GM23338 (cell line): ENCODE data around the gene SEZ6L. TPM values are rescaled to one million over a fixed set of nuclear protein-coding genes. Genes with fewer than 3 reads are reported as not detected.

Experiments used
- ATAC-seq: fragments of 200-7000 bp; cut with Tn5 transposase; 3 replicates; pipeline ENCODE4 v1.9.1; 2020
- DNase-seq: peaks from one replicate; pipeline ENCODE4 v3.0.0-alpha.2; 2015; ENCODE audit warnings: low spot score
- H2AFZ ChIP-seq: fragments of 200-600 bp; sonication (generic); 2 replicates; pipeline ENCODE4 v1.8.0; 2016; ENCODE audit warnings: antibody characterized with exemption, mild to moderate bottlenecking, moderate library complexity
- H3F3A ChIP-seq: fragments of 200-600 bp; sonication (generic); replicated peaks from 2 replicates; pipeline ENCODE4 v1.8.0; 2017; ENCODE audit warnings: antibody characterized with exemption, mixed run types, low read depth
- H3K27ac ChIP-seq: fragments of 200-600 bp; sonication (generic); 2 replicates; pipeline ENCODE4 v1.6.1; 2016; ENCODE audit warnings: low read depth
- H3K27me3 ChIP-seq: fragments of 200-600 bp; sonication (generic); 2 replicates; pipeline ENCODE4 v1.8.0; 2016; ENCODE audit warnings: mild to moderate bottlenecking, mixed run types, moderate library complexity; ENCODE audit not compliant: insufficient read depth
- H3K36me3 ChIP-seq: fragments of 200-600 bp; sonication (generic); 2 replicates; pipeline ENCODE4 v1.8.0; 2016; ENCODE audit warnings: mild to moderate bottlenecking; ENCODE audit not compliant: insufficient read depth
- H3K4me1 ChIP-seq: fragments of 200-600 bp; sonication (generic); 2 replicates; pipeline ENCODE4 v1.8.0; 2016; ENCODE audit warnings: mild to moderate bottlenecking, moderate library complexity; ENCODE audit not compliant: insufficient read depth
- H3K4me2 ChIP-seq: fragments of 200-600 bp; sonication (generic); 2 replicates; pipeline ENCODE4 v1.7.1; 2017; ENCODE audit warnings: mixed run types
- H3K4me3 ChIP-seq: fragments of 200-600 bp; sonication (generic); 2 replicates; pipeline ENCODE4 v1.6.1; 2016; ENCODE audit warnings: mixed run types
- H3K79me2 ChIP-seq: fragments of 200-600 bp; sonication (generic); replicated peaks from 2 replicates; pipeline ENCODE4 v1.8.0; 2017; ENCODE audit warnings: mild to moderate bottlenecking; ENCODE audit not compliant: insufficient read depth
- H3K9me2 ChIP-seq: fragments of 200-600 bp; sonication (generic); 2 replicates; pipeline ENCODE4 v1.8.0; 2017; ENCODE audit not compliant: insufficient read depth
- H4K20me1 ChIP-seq: fragments of 200-600 bp; sonication (generic); replicated peaks from 2 replicates; pipeline ENCODE4 v1.8.0; 2017; ENCODE audit warnings: mild to moderate bottlenecking; ENCODE audit not compliant: insufficient read depth
- H3K27ac Mint-ChIP-seq: 2 replicates; pipeline ENCODE4 v1.8.0; 2020; ENCODE audit warnings: inconsistent platforms, mild to moderate bottlenecking, moderate library complexity, mixed read lengths
- H3K27me3 Mint-ChIP-seq: 3 replicates; pipeline ENCODE4 v1.8.0; 2022; ENCODE audit warnings: low read depth, mild to moderate bottlenecking, moderate library complexity, mixed read lengths, inconsistent platforms; ENCODE audit not compliant: insufficient read depth, poor library complexity
- H3K36me3 Mint-ChIP-seq: 3 replicates; pipeline ENCODE4 v1.8.0; 2021; ENCODE audit warnings: low read depth, mild to moderate bottlenecking, inconsistent platforms, moderate library complexity, mixed read lengths
- H3K4me1 Mint-ChIP-seq: 3 replicates; pipeline ENCODE4 v1.8.0; 2020; ENCODE audit warnings: mild to moderate bottlenecking, inconsistent platforms, mixed read lengths
- H3K4me3 Mint-ChIP-seq: 3 replicates; pipeline ENCODE4 v1.8.0; 2021; ENCODE audit warnings: moderate library complexity, mild to moderate bottlenecking, inconsistent platforms, mixed read lengths
- H3K9me3 Mint-ChIP-seq: 3 replicates; pipeline ENCODE4 v1.8.0; 2020; ENCODE audit warnings: moderate library complexity, mild to moderate bottlenecking, inconsistent platforms, mixed read lengths
- CREB1 ChIP-seq: fragments of 250-450 bp; sonication (Bioruptor Pico); IDR thresholded peaks from 2 replicates; pipeline ENCODE4 v1.5.0; 2020; ENCODE audit warnings: low read depth, mild to moderate bottlenecking, moderate library complexity
- ETS1 ChIP-seq: IDR thresholded peaks from 2 replicates; pipeline ENCODE4 v1.6.1; 2016; ENCODE audit warnings: antibody characterized with exemption
- EZH2 ChIP-seq: fragments of 200-600 bp; sonication (generic); IDR thresholded peaks from one replicate; pipeline ENCODE4 v1.8.0; 2017; ENCODE audit warnings: antibody characterized with exemption, mild to moderate bottlenecking, low read depth; ENCODE audit not compliant: unreplicated experiment
- EZH2phosphoT487 ChIP-seq: fragments of 200-600 bp; sonication (generic); IDR thresholded peaks from one replicate; pipeline ENCODE4 v1.8.1; 2018; ENCODE audit warnings: antibody characterized with exemption; ENCODE audit not compliant: unreplicated experiment
- JUNB ChIP-seq: IDR thresholded peaks from one replicate; pipeline ENCODE4 v1.6.1; 2016; ENCODE audit warnings: antibody characterized with exemption; ENCODE audit not compliant: unreplicated experiment
- NANOG ChIP-seq: IDR thresholded peaks from 2 replicates; pipeline ENCODE4 v1.6.1; 2016; ENCODE audit warnings: antibody characterized with exemption, borderline replicate concordance
- POLR2AphosphoS5 ChIP-seq: IDR thresholded peaks from 2 replicates; pipeline ENCODE4 v1.6.1; 2016; ENCODE audit warnings: antibody characterized with exemption, low read depth
- REST ChIP-seq: IDR thresholded peaks from one replicate; pipeline ENCODE4 v1.6.1; 2018; ENCODE audit warnings: antibody characterized with exemption; ENCODE audit not compliant: unreplicated experiment
- STAT1 ChIP-seq: IDR thresholded peaks from one replicate; pipeline ENCODE4 v1.6.1; 2016; ENCODE audit warnings: antibody characterized with exemption; ENCODE audit not compliant: unreplicated experiment
- ZNF331 ChIP-seq: fragments of 250-450 bp; sonication (Bioruptor Pico); IDR thresholded peaks from 2 replicates; pipeline ENCODE4 v1.5.0; 2020; ENCODE audit warnings: low read depth, mild to moderate bottlenecking, moderate library complexity
- polyA plus RNA-seq: library from polyadenylated mRNA; unstranded; fragments of >200 nt; fragmentation: Nextera tagmentation; extraction: Ambion mirVana; gene quantifications from 2 replicates; pipeline ENCODE4 v1.2.1, GENCODE V29; 2016
- total RNA-seq: library from RNA; depleted of rRNA; stranded (reverse); fragments of >200 nt; shearing (Covaris generic); gene quantifications from 2 replicates; pipeline ENCODE4 v1.2.3, GENCODE V29; 2014

SEZ6L gene
- total and polyA plus RNA-seq, 2 experiments from 2014 or later: 0.13 to 0.24 TPM

GRCh38 chr22:26188341-26188740 is 19.1 kb downstream of the SEZ6L start:
- Mint-ChIP-seq H3K4me3 (no peak overlapping the region), H3K27ac (no peak overlapping the region), H3K4me1 (no peaks in the 10 kb centered on the region), H3K27me3 (no peaks in the 10 kb centered on the region), H3K9me3 (no peaks in the 10 kb centered on the region; the same call in 2 of the 3 replicates), H3K36me3 (no peaks in the 10 kb centered on the region)
- no peaks in the 10 kb centered on the region for H3K4me1 ChIP-seq
- H3F3A ChIP-seq: no peaks in the 10 kb centered on the region
- H3K4me3 ChIP-seq: no peak overlapping the region
- TF ChIP-seq JUNB (no peak), CREB1 (CRISPR knock-in tag) (no peak), ETS1 (no peak), NANOG (no peak), POLR2AphosphoS5 (no peak), EZH2 (no peak), STAT1 (no peak), ZNF331 (CRISPR knock-in tag) (no peak), REST (no peak)
- H3K27ac ChIP-seq: no peak overlapping the region
- H2AFZ ChIP-seq: no peak overlapping the region
- H3K27me3 ChIP-seq: no peaks in the 10 kb centered on the region
- H4K20me1 ChIP-seq: no peaks in the 10 kb centered on the region
- ATAC-seq (no peak), DNase-seq (no peak)
- H3K9me2 ChIP-seq: no peaks in the 10 kb centered on the region
- no peak overlapping the region for H3K4me2 ChIP-seq
- H3K79me2 ChIP-seq: no peaks in the 10 kb centered on the region
- no peaks in the 10 kb centered on the region for H3K36me3 ChIP-seq

GRCh38 chr22:26194313-26194712 is 25.1 kb downstream of the SEZ6L start:
- Histone ChIP-seq H3K4me2 (no peak overlapping the region), H3K4me1 (no peaks in the 10 kb centered on the region), H2AFZ (no peak overlapping the region), H3K27me3 (no peaks in the 10 kb centered on the region), H3K9me2 (peaks cover 5% of the 10 kb centered on the region; the same call in 1 of the 2 replicates), H3K27ac (no peak overlapping the region), H3K79me2 (no peaks in the 10 kb centered on the region), H3K36me3 (no peaks in the 10 kb centered on the region), H3F3A (no peaks in the 10 kb centered on the region), H3K4me3 (no peak overlapping the region), H4K20me1 (no peaks in the 10 kb centered on the region)
- ATAC-seq (no peak), DNase-seq (no peak)
- H3K27ac Mint-ChIP-seq: no peak overlapping the region
- no peaks in the 10 kb centered on the region for H3K4me1 Mint-ChIP-seq
- no peaks in the 10 kb centered on the region for H3K27me3 Mint-ChIP-seq
- H3K4me3 Mint-ChIP-seq: no peak overlapping the region
- no peaks in the 10 kb centered on the region for H3K36me3 Mint-ChIP-seq
- H3K9me3 Mint-ChIP-seq: no peaks in the 10 kb centered on the region
- TF ChIP-seq CREB1 (CRISPR knock-in tag): no peak
- no peak for TF ChIP-seq POLR2AphosphoS5
- TF ChIP-seq STAT1: no peak
- TF ChIP-seq ZNF331 (CRISPR knock-in tag): no peak
- no peak for TF ChIP-seq EZH2phosphoT487
- no peak for TF ChIP-seq REST
- TF ChIP-seq EZH2: no peak
- no peak for TF ChIP-seq NANOG
